H1 (cell line): ENCODE measurements around the gene ALDH1L2. TPM values are rescaled to one million over a fixed set of nuclear protein-coding genes. Genes with fewer than 3 reads are reported as not detected.

ENCODE experiments used
- GABPA ChIP-seq: IDR thresholded peaks from 2 replicates; pipeline ENCODE4 v1.6.1; 2011; ENCODE audit warnings: mild to moderate bottlenecking, low read length, moderate library complexity, borderline replicate concordance; ENCODE audit not compliant: insufficient read depth
- JUND ChIP-seq: IDR thresholded peaks from 2 replicates; pipeline ENCODE4 v1.6.1; 2011; ENCODE audit warnings: mild to moderate bottlenecking, improper control_type of control experiment, low read length
- RXRA ChIP-seq: IDR thresholded peaks from 2 replicates; pipeline ENCODE4 v1.6.1; 2011; ENCODE audit warnings: low read depth, mild to moderate bottlenecking, low read length, moderate library complexity; ENCODE audit not compliant: insufficient read depth
- polyA plus RNA-seq, 7 experiments: library from polyadenylated mRNA; depleted of rRNA in 3 of 7; stranded (reverse) in 5 of 7; unstranded in 2 of 7; fragments of >200 nt in 5 of 7; fragments of 200-250 nt in 2 of 7; gene quantifications; 1 replicate in 5 of 7; 2 replicates in 1 of 7; 4 replicates in 1 of 7; pipeline versions ENCODE4 v1.2.1 to v1.2.3, GENCODE V29; 2011 to 2013; ENCODE audit warnings: missing spikeins in 2 of 7, mixed read lengths in 2 of 7
- total RNA-seq: library from RNA; stranded (reverse); fragmentation: NEBNext Ultra II Directional; extraction: Animal tissue kit (Norgen Biotek cat#: 25700); gene quantifications from 2 replicates; pipeline ENCODE4 v1.2.1, GENCODE V29; 2021

ALDH1L2 gene
- total and polyA plus RNA-seq, 2 of the 8 experiments (the other 6 are each of a cell fraction or from before 2014, with no cell fraction given): 3.7 to 7.2 TPM

- no peak for TF ChIP-seq RXRA
- no peak for TF ChIP-seq GABPA
- TF ChIP-seq JUND: no peak
Observed at GRCh38 chr12:105036937-105037649, 47.2 kb downstream of the ALDH1L2 start (continued).
